ENCODE measurements around the gene C16orf74.

DNA sequence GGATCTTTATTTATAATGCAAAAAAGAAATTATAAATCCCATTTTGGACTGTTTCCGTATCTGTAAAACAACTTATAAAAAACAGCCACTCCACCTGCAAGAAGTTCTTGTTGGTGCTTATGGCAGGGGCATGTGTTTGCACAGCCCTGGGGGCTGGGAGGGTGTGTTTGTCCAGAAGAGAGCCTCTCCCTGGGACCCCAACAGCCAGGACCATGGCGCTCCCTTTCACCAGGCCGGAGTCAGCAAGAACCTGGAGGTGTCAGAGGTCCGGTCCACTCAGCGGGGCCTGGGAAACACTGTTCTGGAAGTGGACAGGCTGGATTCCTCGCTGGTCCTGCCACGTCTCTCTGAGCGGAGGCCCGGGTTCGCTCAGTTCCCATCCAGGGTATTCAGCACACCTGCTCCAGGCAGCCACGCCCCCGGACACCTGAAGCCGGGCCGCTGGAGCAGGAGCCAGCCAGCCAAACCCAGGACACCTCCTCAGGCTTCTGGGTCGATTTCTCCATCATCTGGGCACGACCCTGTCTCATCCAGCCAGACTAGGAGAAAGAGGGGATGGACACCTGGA lies 43.3 kb downstream of the C16orf74 start:
- TF ChIP-seq EZH2 (IDR thresholded peaks at IDR 0.05) (no peak), POLR2AphosphoS5 (IDR thresholded peaks at IDR 0.05; ENCODE audit: borderline replicate concordance, low read depth, low read length) (no peak)

All from SK-N-MC (cell line).